HG03432 (cell line): ENCODE measurements around the gene EFEMP1.

ENCODE experiments used
- ATAC-seq: cut with Tn5 transposase; IDR thresholded peaks from one replicate; pipeline ENCODE4 v1.9.1; 2021; ENCODE audit warnings: mild to moderate bottlenecking, moderate library complexity; ENCODE audit not compliant: unreplicated experiment

The EFEMP1 gene, protein sequence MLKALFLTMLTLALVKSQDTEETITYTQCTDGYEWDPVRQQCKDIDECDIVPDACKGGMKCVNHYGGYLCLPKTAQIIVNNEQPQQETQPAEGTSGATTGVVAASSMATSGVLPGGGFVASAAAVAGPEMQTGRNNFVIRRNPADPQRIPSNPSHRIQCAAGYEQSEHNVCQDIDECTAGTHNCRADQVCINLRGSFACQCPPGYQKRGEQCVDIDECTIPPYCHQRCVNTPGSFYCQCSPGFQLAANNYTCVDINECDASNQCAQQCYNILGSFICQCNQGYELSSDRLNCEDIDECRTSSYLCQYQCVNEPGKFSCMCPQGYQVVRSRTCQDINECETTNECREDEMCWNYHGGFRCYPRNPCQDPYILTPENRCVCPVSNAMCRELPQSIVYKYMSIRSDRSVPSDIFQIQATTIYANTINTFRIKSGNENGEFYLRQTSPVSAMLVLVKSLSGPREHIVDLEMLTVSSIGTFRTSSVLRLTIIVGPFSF

GRCh38 chr2:55923091-55923981, at the start of gene EFEMP1:
Gene EFEMP1 (minus strand): TSS chr2:55923782. CDS start chr2:55922440, 1,342 bp downstream.
- ATAC-seq = peak; percentile 68

DNA sequence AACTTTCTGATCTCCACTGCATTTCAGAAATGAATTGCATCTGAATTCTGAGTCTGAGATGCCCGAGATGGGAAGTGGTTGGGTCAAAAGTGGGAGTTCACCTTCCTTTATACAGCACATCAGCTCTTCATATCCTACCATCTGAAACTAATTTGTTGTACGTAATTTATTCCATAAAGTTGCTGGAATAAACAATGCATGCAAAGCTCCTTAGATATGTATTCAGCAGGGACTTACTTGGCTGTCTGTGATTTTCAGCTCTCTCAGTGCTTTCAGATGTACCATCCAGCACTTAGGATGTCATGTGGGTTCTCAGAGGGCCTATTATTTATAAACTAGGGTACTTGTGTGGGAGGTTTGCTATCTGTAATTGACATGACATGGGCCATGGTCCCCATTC, 46.9 kb upstream of the EFEMP1 start:
- no peak for ATAC-seq

DNA sequence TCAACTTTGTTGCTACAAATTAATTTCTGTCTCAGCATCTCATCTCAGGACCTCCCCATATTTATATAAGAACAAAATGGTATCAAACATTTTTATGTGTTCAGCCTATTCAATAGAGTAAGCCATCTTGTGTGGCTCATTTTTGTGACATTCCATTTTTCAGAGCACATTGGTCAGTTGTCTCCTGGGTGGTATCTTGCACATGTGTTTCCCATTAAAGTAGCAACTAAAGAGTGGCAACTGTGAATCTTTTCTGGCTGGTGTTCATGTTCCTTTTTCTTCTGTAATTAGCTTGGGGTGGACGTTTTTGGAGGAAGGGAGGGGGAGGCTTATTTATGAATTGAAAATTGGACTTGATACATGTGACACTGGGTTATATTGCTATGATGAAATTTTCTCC, 45.4 kb upstream of the EFEMP1 start:
- no peak for ATAC-seq

GRCh38 chr2:55966401-55967118, 43.0 kb upstream of the EFEMP1 start:
- ATAC-seq = no peak

GRCh38 chr2:55965966-55966365, 42.4 kb upstream of the EFEMP1 start:
- ATAC-seq = no peak

- ATAC-seq = no peak
These were observed 41.7 kb upstream of the EFEMP1 start for GRCh38 chr2:55965276-55965675.

GRCh38 chr2:55962915-55963314, 39.3 kb upstream of the EFEMP1 start:
- ATAC-seq = no peak

DNA sequence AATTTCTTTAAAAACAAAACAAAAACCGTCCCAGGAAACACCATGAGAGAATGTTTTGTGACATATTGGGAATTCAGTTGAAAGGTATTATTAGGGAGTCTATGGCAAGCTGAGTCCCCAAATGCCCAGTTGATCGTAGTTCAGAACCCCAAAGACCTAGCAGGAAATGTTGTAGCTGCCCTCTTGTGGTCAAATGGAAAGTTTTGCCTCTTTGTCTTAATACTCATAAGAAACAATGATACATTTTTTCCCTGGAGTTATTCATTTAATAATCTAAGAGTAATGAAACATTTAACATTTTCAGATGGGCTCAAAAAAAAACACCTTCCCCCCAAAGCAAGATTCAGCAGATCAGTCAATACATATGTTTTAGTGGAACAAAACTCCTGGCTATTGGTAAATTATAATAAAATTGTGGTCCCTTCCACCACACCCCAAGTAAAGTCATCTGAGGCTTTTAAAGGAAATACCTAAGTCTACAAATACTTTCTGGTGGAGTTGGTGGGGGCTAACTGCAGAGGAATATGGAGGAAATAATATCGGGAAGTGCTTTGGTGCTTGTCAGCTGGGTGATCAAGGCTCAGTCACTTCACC, 37.8 kb upstream of the EFEMP1 start:
- peak; percentile 61 for ATAC-seq

DNA sequence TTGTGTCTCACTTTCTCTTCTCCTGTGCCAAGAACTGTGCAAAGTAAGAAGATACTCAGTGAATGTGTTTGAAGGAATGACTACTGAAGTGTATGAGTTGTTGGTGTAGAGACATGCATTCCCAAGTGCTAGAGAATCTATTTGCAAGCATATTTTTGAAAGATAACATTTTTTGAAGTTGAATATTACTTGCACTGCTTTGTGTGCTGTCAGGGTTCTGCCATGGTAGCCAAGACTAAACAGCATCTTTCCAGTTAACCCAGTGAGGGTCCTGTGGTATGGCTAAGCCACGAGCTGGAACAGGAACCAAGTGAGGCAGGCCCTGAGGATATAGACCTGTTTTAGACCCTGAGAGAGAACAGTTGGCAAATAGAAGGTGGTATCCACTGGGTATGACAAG, 35.2 kb upstream of the EFEMP1 start:
- ATAC-seq = no peak

DNA sequence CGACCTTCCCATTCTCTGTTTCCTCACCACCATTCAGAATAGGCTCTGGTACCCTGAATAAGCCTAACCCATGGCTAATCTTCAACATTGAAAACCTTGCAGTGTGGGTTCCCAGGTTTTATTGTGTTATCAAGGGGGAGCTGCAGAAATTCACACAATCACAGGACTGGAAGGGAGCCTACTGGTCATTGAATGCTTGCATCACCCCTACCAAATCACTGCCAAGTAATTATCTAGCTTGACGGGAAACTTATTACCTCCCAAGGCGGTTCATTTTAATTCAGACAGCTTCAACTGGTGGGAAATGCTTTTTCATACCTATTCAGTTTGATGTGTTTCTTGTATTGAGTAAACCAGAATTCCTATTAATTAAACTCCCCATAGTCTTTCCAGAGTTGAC, 33.6 kb upstream of the EFEMP1 start:
- no peak for ATAC-seq

GRCh38 chr2:55954306-55955035, 30.9 kb upstream of the EFEMP1 start:
- ATAC-seq = no peak

GRCh38 chr2:55952415-55952814, 28.8 kb upstream of the EFEMP1 start:
- no peak for ATAC-seq

GRCh38 chr2:55951533-55951932, 28.0 kb upstream of the EFEMP1 start:
- ATAC-seq = no peak

DNA sequence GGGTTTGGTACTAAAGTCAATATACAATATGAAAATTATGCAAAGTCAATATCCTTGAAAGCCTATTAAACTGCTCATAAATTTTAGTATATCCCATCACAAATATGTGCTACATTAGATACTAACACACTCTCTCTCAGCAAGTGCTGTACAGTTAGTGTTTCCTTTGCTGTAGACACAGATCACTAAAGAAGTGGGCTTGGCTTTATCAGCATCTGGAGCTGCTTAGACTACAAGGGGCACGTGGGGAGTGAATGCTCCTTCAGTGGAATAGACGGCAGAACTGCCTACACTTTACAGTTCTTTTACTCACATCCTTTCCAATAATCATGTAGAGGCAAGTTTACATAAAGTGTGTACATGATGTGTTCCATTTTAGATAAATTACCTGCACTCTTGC, 26.0 kb upstream of the EFEMP1 start:
- no peak for ATAC-seq

DNA sequence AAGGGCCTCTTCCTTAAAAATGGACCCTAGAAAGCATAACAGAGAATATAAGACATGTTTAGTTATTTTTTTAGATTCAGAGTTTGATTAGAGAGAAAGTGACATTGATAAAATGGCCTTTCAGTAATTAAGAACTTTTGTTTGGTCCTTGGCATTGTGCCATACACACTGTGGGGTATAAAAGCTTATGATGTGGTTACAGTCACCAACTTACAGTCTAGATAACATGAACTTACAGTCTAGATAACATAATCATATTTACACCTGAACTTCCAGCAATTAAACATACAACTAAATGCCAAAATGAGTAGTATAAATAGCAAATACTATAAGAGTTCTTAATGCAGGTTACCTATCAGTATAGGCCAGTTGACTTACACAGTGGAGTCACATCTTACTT, 25.6 kb upstream of the EFEMP1 start:
- ATAC-seq = no peak

- no peak for ATAC-seq
These were observed 24.8 kb upstream of the EFEMP1 start for GRCh38 chr2:55948176-55948923.

DNA sequence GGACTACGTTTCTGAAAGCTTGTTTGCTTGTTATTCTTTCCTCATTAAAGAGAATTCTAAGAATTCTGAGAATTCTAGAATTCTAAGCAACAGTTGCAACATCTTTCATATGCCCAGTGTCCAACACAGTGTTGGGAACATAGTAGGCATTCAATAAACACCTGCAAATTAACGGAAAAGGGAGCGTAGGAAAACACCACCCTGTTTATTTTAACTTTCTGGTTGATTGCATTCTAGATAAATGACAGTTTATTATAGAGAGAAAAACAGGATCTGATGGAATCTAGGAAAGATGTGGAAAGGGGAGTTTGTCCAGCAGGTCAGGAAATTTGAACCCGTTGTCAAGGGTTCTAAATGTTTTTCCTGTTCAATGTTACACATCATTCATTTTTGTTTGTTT, 24.2 kb upstream of the EFEMP1 start:
- ATAC-seq = no peak

- no peak for ATAC-seq
These were observed 23.2 kb upstream of the EFEMP1 start for GRCh38 chr2:55946793-55947192.

DNA sequence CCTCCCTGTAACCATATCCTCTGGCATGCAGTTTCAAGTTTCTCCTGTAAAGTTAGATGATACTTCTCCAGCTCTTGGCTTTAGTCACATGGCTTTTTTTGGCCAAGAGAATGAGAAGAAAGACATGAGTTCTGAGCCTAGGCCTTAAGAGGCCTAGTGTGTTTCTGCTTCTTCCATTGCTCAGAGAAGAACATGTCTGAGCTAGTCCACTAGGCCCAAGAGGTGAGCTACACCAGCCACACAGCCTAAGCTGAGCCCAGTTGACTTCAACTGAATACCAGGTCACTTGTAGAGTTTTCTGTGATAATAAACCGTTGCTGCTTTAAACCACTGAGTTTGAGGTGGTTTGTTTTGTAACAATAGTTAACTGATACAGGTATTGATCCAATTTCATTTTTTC, 19.9 kb upstream of the EFEMP1 start:
- ATAC-seq = no peak
